GM19397 (cell line): Measurements from ENCODE around the gene STAT4.

ENCODE experiments used
- ATAC-seq: cut with Tn5 transposase; IDR thresholded peaks from one replicate; pipeline ENCODE4 v1.9.1; 2021; ENCODE audit warnings: mild to moderate bottlenecking, moderate library complexity; ENCODE audit not compliant: unreplicated experiment

STAT4 gene

DNA sequence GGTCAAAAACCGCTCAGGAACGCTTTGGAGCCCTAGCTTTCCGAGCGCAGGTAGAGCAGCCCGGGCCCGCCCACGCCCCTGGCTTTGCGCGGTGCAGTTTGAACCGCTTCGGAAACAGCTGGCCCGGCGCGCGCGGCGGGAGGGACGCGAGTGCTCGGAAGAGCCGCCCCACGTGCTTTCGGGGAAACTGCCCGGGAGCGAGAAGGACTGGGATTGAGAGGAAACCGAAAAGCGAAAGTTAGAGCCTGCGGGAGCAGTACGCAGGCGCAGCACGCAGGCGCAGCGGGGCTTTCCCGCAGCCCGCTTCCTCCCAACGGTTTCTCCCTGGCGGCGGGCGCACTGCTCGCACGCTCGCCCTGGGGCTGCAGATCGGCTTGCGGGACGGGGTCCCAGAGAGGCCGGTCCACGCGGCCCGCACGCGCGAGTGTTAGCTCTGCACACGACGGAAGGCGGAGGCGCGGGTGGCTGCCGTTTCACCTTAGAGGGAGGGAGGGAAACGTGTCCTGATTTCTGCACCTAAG, 130.5 kb downstream of the STAT4 start:
- ATAC-seq: peak; percentile 71

- no peak for ATAC-seq
Observed at GRCh38 chr2:191019376-191019775, 131.4 kb downstream of the STAT4 start.

DNA sequence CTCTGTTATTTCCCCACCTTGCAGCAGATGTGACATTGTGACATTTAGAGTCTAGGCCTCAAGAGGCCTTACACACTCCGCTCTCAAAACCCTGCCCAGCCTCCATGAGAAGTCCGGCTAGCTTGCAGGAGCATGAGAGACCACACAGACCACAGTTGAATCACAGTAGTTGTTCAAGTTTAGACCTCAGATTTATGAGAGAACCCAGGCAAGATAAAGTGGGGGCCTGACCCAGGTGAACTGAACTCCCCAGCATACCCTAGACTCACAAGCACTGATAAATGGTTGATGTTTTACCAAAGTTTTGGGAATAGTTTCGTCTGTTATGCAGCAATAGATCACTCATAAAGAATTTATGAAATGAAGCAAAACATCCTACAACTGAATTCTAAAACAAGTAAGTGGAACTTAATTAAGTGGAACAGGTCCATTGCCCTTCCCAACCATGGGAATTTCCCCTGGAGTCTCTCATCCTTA, 132.1 kb downstream of the STAT4 start:
- ATAC-seq: peak; percentile 18

GRCh38 chr2:191018048-191018447, 132.7 kb downstream of the STAT4 start:
- ATAC-seq: no peak

DNA sequence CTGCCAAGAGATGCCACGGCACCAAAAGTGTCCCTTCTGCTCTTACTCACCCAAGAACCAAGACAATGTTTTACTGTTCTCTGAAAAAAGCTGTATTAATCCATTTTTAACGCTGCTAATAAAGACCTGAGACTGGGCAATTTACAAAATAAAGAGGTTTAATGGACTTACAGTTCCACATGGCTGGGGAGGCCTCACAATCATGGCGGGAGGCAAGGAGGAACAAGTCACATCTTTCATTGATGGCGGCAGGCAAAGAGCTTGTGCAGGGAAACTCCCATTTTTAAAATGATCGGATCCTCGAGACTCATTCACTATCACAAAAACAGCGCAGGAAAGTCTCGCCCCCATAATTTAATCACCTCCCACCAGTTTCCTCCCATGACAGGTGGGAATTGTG, 135.0 kb downstream of the STAT4 start:
- no peak for ATAC-seq

DNA sequence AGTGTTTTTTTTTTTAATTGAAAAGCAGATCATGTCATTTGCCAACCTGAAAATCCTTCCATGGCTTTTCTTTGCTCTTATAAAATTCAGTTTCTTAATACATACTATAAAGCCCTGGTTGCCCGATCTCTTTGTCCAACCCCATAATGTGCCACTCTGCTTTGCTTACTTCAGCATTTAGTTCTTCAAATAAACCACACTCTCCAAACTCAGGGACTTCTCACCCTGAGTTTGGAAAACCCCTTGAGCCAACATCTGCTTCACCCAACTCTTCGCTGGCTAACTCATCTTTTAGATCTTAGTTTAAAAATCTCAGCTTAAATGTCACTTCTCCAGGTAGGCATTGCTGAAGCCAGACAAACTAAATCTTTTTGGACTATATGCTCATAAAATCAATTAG, 135.6 kb downstream of the STAT4 start:
- ATAC-seq: no peak

DNA sequence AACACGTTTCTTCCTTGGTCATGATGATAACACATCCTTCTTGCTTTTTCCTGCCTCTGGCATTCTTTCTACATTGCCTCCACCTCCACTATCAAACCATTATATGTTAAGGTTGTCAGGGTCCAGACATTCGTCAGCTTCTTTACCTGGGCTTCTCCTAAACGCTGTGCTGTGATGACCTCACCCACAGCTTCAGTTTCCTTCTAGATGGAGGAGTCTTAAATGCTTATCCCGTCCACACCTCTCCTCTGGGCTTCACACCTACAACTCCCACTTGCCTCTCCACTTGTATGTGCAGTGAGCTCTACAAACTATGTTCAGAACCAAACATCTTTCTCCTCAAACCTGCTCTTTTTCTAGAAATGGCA, 136.2 kb downstream of the STAT4 start:
- ATAC-seq: no peak

DNA sequence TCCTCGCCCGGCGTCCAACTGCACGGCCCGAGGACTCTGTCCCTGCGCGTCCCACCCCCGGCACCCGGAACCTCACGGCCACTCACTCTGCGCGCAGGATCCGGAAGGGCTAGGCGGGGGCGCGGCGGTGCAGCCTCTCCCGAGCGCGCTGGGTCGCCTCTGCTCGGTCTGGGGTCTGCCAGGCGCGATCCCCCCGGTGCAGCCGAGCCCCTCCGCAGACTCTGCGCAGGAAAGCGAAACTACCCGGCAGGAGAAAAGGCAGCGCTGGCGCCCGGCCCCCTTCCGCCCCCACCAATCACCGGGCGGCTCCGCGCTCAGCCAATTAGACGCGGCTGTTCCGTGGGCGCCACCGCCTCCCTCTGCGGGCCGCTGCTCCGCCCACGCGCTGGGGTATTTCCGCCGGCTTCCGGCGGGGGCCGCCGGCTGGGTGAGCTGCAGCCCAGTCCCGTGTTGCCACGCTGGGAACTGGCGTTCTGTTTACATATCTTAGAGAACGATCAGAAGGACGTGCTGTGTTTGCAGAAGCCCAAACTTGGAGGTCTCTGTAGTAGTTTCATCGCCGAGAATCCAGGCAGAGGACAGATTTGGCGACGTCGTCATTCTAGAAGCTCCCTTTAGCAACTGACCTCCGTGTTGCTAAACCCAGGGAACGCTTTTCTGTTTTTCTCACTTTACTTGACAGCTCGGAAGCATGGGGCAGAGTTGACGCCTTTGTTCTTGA, 136.7 kb downstream of the STAT4 start, which contains the start of gene STAT1:
Gene STAT1 (minus strand): TSS at position 240 of the 721 bp plus-strand sequence. CDS start 4,168 bp downstream, outside the sequence.
- peak; percentile 81 for ATAC-seq

- ATAC-seq: no peak
Observed at GRCh38 chr2:191013682-191013931, 137.2 kb downstream of the STAT4 start.

DNA sequence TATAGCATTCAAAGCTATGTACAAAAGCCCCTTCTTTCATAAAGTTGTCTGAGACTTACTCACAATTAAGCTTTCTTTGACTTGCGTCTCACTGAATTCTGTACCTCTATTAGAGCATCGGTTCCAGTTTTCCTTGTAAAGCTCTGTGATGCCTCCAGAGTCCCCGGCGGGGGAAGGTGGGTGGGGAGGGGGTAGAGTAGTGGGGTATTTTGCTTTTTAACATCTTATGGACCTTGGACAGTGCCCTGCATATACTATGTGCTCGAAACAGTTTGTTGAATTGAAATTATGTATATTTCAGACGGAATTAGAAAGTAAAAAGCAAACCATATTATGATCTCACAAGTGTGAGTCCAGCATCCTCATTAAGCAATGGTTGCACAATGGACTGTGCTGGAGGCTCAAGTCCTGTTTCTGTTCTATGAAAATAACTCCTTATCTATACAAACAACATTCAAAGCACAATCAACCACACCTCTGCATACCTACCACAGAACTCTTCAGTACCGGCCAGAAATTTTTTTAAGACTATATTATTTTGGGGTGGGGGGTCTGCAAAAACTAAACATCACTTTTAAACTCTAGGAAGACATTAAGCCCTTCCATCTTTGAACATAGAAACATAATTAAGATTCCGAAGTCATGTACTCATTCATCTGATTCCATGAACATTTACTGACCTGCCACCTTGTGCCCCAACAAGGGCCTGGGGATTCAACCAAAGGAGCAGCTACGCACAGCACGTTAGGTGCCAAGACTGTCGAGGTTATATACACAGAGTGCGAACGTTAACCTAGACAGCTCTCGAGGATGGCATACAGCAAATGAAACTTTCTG, 137.7 kb downstream of the STAT4 start:
- ATAC-seq: no peak

GRCh38 chr2:191012346-191012745, 138.4 kb downstream of the STAT4 start:
- ATAC-seq: no peak

- no peak for ATAC-seq
Observed at GRCh38 chr2:191010887-191011885, 139.6 kb downstream of the STAT4 start.

- ATAC-seq: no peak
Observed at GRCh38 chr2:191009541-191010374, 141.0 kb downstream of the STAT4 start.

DNA sequence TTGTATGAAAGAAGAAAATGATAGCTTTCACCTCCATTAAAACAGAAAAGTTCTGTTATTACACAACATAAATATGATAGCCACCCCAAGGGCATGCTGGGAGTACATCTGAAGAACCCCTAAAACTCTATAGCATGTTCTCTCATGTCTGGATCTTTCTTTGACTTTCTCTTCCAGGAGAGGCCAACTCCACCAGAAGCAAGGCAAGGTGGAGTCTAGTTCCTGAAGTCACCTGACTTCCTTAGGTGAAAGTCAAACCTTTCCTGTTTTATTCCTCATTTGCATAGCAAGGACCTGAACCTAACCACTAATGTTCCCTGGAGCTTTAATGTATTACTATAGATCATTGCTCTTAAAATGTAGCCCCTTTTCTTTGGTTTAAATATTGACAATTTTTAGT, 142.5 kb downstream of the STAT4 start:
- no peak for ATAC-seq

- no peak for ATAC-seq
Observed at GRCh38 chr2:191006997-191007783, 143.6 kb downstream of the STAT4 start.

DNA sequence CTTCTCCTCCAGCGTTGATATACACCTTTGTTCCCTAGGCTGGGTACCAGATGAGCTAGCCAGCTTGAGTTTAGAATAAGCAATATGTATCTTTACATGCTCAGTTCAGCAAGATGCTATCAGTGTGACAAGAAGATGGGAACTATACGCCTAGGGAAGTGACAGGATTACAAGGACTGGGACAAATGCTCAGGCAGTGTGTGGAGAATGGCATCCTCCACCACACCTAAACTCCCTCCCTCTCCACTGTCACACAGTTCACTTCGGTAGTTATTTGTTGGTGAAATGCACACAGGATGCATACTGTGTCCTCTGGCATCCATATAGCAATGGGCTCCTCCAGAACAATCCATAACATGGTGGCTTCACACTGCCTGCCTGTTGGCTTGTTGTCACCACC, 144.5 kb downstream of the STAT4 start:
- no peak for ATAC-seq

GRCh38 chr2:191003405-191004309, 147.1 kb downstream of the STAT4 start:
- no peak for ATAC-seq

DNA sequence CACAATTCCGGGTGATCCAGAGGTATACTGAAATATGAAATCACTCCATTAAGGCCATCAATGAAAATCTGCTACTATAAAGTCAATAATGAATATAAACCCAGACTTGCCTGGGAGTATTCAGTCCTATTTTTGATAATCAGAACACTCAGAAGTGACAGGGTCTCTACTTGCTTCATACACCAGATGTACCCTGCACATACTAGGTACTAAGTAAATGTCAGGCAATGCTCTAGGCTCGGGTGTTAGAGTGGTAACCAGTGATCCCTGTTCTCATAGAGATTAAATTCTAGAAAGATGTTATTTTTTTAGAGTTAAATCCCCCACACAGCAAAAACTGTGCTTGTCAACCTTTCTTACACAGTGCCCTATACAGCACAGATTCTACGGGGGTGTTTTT, 149.2 kb downstream of the STAT4 start:
- ATAC-seq: no peak
